Measurements from ENCODE around the gene PLEKHJ1. TPM values are rescaled to one million over a fixed set of nuclear protein-coding genes. Genes with fewer than 3 reads are reported as not detected.
A peak's percentile ranks its signal among the peaks of the same experiment; 100 is the strongest.

The PLEKHJ1 gene
- total and polyA plus RNA-seq, 2 of the 13 experiments (the other 11 are each of a cell fraction or from before 2014, with no cell fraction given) = 70.5 to 130 TPM

DNA sequence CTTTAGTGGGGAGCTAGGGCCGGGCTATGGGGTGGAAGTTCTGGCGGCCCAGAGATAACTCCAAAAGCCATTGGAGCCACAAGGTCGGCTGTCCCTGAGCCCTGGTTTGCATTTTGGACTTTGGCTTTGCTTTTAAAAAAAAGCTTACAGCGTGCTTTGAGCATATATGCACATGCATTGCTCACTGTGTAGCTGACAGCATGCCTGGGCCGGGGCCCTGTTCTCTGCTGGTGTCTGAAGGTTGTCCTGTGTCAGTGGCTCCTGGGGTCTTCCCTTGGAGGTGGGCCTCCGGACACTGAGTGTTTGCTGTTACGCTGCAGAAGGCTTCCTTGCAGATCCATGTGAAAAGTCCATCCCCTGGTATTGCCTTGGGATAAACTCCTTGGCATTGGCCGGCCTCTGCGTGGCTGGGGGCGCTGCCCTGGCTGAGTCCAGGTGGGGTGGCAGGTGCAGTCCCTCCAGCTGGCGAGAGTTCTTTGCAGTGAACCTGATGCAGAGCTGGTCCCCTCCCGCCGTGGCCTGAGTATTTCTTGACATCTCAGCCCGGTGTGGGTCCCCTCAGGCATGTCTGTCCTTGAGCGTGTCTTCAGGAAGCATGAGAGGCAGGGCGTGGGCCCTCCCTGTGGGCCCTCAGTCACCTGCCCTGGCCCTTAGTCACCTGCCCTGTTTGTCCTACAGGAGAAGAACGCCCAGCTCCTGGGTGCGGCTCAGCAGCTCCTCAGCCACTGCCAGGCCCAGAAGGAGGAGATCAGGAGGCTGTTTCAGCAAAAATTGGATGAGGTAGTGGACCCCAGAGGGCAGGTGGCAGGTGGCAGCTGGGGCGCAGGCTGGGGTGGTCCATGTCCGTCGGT, 23.0 kb downstream of the PLEKHJ1 start (continued):
- TF ChIP-seq, protein P1, sequence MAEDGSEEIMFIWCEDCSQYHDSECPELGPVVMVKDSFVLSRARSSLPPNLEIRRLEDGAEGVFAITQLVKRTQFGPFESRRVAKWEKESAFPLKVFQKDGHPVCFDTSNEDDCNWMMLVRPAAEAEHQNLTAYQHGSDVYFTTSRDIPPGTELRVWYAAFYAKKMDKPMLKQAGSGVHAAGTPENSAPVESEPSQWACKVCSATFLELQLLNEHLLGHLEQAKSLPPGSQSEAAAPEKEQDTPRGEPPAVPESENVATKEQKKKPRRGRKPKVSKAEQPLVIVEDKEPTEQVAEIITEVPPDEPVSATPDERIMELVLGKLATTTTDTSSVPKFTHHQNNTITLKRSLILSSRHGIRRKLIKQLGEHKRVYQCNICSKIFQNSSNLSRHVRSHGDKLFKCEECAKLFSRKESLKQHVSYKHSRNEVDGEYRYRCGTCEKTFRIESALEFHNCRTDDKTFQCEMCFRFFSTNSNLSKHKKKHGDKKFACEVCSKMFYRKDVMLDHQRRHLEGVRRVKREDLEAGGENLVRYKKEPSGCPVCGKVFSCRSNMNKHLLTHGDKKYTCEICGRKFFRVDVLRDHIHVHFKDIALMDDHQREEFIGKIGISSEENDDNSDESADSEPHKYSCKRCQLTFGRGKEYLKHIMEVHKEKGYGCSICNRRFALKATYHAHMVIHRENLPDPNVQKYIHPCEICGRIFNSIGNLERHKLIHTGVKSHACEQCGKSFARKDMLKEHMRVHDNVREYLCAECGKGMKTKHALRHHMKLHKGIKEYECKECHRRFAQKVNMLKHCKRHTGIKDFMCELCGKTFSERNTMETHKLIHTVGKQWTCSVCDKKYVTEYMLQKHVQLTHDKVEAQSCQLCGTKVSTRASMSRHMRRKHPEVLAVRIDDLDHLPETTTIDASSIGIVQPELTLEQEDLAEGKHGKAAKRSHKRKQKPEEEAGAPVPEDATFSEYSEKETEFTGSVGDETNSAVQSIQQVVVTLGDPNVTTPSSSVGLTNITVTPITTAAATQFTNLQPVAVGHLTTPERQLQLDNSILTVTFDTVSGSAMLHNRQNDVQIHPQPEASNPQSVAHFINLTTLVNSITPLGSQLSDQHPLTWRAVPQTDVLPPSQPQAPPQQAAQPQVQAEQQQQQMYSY (CRISPR knock-in tag; IDR thresholded peaks at IDR 0.05) = 0 out of 2 replicates have a peak, but pooled peaks have one; percentile 34
- TF ChIP-seq MBNL3 (CRISPR knock-in tag; conservative IDR thresholded peaks at IDR 0.05) (no peak), ETV6 (CRISPR knock-in tag; conservative IDR thresholded peaks at IDR 0.05) (no peak), ZNF883 (CRISPR knock-in tag; IDR thresholded peaks at IDR 0.05; ENCODE audit: not compliant biosample characterization) (peak; percentile 29), ZNF263 (CRISPR knock-in tag; IDR thresholded peaks at IDR 0.05) (peak; percentile 79)
- TF ChIP-seq, protein P2, sequence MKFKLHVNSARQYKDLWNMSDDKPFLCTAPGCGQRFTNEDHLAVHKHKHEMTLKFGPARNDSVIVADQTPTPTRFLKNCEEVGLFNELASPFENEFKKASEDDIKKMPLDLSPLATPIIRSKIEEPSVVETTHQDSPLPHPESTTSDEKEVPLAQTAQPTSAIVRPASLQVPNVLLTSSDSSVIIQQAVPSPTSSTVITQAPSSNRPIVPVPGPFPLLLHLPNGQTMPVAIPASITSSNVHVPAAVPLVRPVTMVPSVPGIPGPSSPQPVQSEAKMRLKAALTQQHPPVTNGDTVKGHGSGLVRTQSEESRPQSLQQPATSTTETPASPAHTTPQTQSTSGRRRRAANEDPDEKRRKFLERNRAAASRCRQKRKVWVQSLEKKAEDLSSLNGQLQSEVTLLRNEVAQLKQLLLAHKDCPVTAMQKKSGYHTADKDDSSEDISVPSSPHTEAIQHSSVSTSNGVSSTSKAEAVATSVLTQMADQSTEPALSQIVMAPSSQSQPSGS (CRISPR knock-in tag; IDR thresholded peaks at IDR 0.05) = peak; percentile 80
- TF ChIP-seq, protein P3, sequence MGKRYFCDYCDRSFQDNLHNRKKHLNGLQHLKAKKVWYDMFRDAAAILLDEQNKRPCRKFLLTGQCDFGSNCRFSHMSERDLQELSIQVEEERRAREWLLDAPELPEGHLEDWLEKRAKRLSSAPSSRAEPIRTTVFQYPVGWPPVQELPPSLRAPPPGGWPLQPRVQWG (CRISPR knock-in tag; IDR thresholded peaks at IDR 0.05; ENCODE audit: borderline replicate concordance, low read depth) = no peak
- TF ChIP-seq, protein P4, sequence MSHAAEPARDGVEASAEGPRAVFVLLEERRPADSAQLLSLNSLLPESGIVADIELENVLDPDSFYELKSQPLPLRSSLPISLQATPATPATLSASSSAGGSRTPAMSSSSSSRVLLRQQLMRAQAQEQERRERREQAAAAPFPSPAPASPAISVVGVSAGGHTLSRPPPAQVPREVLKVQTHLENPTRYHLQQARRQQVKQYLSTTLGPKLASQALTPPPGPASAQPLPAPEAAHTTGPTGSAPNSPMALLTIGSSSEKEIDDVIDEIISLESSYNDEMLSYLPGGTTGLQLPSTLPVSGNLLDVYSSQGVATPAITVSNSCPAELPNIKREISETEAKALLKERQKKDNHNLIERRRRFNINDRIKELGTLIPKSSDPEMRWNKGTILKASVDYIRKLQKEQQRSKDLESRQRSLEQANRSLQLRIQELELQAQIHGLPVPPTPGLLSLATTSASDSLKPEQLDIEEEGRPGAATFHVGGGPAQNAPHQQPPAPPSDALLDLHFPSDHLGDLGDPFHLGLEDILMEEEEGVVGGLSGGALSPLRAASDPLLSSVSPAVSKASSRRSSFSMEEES (CRISPR knock-in tag; IDR thresholded peaks at IDR 0.05) = peak; percentile 85
- TF ChIP-seq, protein P5, sequence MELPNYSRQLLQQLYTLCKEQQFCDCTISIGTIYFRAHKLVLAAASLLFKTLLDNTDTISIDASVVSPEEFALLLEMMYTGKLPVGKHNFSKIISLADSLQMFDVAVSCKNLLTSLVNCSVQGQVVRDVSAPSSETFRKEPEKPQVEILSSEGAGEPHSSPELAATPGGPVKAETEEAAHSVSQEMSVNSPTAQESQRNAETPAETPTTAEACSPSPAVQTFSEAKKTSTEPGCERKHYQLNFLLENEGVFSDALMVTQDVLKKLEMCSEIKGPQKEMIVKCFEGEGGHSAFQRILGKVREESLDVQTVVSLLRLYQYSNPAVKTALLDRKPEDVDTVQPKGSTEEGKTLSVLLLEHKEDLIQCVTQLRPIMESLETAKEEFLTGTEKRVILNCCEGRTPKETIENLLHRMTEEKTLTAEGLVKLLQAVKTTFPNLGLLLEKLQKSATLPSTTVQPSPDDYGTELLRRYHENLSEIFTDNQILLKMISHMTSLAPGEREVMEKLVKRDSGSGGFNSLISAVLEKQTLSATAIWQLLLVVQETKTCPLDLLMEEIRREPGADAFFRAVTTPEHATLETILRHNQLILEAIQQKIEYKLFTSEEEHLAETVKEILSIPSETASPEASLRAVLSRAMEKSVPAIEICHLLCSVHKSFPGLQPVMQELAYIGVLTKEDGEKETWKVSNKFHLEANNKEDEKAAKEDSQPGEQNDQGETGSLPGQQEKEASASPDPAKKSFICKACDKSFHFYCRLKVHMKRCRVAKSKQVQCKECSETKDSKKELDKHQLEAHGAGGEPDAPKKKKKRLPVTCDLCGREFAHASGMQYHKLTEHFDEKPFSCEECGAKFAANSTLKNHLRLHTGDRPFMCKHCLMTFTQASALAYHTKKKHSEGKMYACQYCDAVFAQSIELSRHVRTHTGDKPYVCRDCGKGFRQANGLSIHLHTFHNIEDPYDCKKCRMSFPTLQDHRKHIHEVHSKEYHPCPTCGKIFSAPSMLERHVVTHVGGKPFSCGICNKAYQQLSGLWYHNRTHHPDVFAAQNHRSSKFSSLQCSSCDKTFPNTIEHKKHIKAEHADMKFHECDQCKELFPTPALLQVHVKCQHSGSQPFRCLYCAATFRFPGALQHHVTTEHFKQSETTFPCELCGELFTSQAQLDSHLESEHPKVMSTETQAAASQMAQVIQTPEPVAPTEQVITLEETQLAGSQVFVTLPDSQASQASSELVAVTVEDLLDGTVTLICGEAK (IDR thresholded peaks at IDR 0.05) = no peak
- TF ChIP-seq, protein P5 (CRISPR knock-in tag; IDR thresholded peaks at IDR 0.05) = no peak; the same call in 1 of the 2 replicates
